ENCODE results near the gene GRK1.

Gene GRK1

GRCh38 chr13:113782472-113782871 lies 115.5 kb downstream of the GRK1 start:
- ChIA-PET CTCF (no interaction called here), POLR2A (no interaction called here)
- DNase-seq (ENCODE audit: extremely low spot score), result no peak
- TF ChIP-seq, protein P1, sequence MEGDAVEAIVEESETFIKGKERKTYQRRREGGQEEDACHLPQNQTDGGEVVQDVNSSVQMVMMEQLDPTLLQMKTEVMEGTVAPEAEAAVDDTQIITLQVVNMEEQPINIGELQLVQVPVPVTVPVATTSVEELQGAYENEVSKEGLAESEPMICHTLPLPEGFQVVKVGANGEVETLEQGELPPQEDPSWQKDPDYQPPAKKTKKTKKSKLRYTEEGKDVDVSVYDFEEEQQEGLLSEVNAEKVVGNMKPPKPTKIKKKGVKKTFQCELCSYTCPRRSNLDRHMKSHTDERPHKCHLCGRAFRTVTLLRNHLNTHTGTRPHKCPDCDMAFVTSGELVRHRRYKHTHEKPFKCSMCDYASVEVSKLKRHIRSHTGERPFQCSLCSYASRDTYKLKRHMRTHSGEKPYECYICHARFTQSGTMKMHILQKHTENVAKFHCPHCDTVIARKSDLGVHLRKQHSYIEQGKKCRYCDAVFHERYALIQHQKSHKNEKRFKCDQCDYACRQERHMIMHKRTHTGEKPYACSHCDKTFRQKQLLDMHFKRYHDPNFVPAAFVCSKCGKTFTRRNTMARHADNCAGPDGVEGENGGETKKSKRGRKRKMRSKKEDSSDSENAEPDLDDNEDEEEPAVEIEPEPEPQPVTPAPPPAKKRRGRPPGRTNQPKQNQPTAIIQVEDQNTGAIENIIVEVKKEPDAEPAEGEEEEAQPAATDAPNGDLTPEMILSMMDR (IDR thresholded peaks at IDR 0.05; ENCODE audit: control extremely low read depth, extremely low read depth, low read depth, missing control alignments), result no peak

GRCh38 chr13:113783200-113783881 lies 116.3 kb downstream of the GRK1 start:
- ChIA-PET CTCF (no interaction called here), POLR2A (no interaction called here)
- TF ChIP-seq, protein P1 (IDR thresholded peaks at IDR 0.05; ENCODE audit: control extremely low read depth, extremely low read depth, low read depth, missing control alignments), result no peak
- no peak for DNase-seq (ENCODE audit: extremely low spot score)

GRCh38 chr13:113783966-113784644 lies 117.1 kb downstream of the GRK1 start:
- ChIA-PET POLR2A (no interaction called here), CTCF (no interaction called here)
- TF ChIP-seq, protein P1 (IDR thresholded peaks at IDR 0.05; ENCODE audit: control extremely low read depth, extremely low read depth, low read depth, missing control alignments), result no peak
- DNase-seq (ENCODE audit: extremely low spot score), result no peak

GRCh38 chr13:113784645-113785024 lies 117.6 kb downstream of the GRK1 start:
- no peak for DNase-seq (ENCODE audit: extremely low spot score)
- TF ChIP-seq, protein P1 (IDR thresholded peaks at IDR 0.05; ENCODE audit: control extremely low read depth, extremely low read depth, low read depth, missing control alignments), result no peak
- ChIA-PET POLR2A (no interaction called here), CTCF (no interaction called here)

GRCh38 chr13:113785051-113786010 lies 118.3 kb downstream of the GRK1 start:
- ChIA-PET CTCF (no interaction called here), POLR2A (no interaction called here)
- TF ChIP-seq, protein P1 (IDR thresholded peaks at IDR 0.05; ENCODE audit: control extremely low read depth, extremely low read depth, low read depth, missing control alignments), result no peak
- DNase-seq (ENCODE audit: extremely low spot score), result no peak

DNA sequence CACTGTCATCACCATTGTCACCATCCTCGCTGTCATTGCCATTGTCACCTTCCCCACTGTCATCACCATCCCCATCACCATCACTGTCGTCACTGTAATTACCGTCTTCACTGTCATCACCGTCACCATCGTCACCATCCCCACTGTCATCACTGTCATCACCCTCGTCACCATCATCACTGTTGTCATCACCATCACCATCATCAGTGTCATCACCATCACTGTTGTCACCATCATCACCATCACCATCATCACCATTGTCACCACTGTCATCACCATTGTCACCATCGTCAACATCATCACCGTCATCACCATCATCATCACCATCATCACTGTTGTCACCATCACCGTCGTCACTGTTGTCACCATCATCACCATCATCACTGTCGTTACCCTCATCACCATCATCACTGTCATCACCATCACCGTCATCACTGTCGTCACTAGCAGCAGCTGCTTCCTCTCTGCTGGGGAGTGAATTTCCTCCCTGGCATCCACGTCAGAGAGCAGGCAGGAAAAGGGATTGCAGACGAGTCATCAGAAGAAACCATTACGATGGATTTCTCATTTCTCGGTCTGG lies 119.3 kb downstream of the GRK1 start:
- TF ChIP-seq, protein P1 (IDR thresholded peaks at IDR 0.05; ENCODE audit: control extremely low read depth, extremely low read depth, low read depth, missing control alignments), result no peak
- CTCF ChIA-PET, result no interaction called here
- POLR2A ChIA-PET, result no interaction called here
- DNase-seq (ENCODE audit: extremely low spot score), result no peak
